K562 (cell line): ENCODE measurements around the gene MTTP. TPM values are rescaled to one million over a fixed set of nuclear protein-coding genes. Genes with fewer than 3 reads are reported as not detected.

ENCODE experiments used
- ATAC-seq: fragments of 200-7000 bp; cut with Tn5 transposase; 3 replicates; pipeline ENCODE4 v1.9.1; 2020; ENCODE audit warnings: moderate library complexity
- BruUV-seq: library from RNA; stranded (reverse); fragments of 400-500 nt; replicated peaks from 2 replicates; lab custom pipeline; 2021; lab: Mats Ljungman, UMichigan
- CTCF ChIA-PET: fragments of 300-600 bp; formaldehyde crosslinking; extraction: SDS; loops from one replicate; lab custom pipeline; 2021; ENCODE audit warnings: low intra/inter-chr PET ratio; lab: Yijun Ruan, JAX
- POLR2A ChIA-PET: fragments of 300-600, 350-650 bp; sonication (Branson Sonifier 250); formaldehyde crosslinking; extraction: SDS; loops from one replicate; lab custom pipeline; 2021; ENCODE audit warnings: antibody characterized with exemption, inconsistent platforms; lab: Yijun Ruan, JAX
- DNase-seq, 4 experiments: peaks; one replicate each; pipeline versions ENCODE4 v3.0.0 to v3.0.0-alpha.2; 2011 to 2018; ENCODE audit warnings: low spot score in 3 of 4, mixed read lengths in 3 of 4; ENCODE audit errors: extremely low read depth in 1 of 4
- FAIRE-seq: peaks from 2 replicates; lab custom pipeline; 2011; peaks lifted over from hg19 to GRCh38; lab: Jason Lieb, UNC
- H2AFZ ChIP-seq: 2 replicates; pipeline ENCODE4 v1.6.0; 2011; ENCODE audit warnings: low read depth, low read length, control low read depth, inconsistent platforms
- H3K27ac ChIP-seq: fragments of 200-600 bp; 3 replicates; pipeline ENCODE4 v1.8.0; 2011; ENCODE audit warnings: low read depth, mild to moderate bottlenecking, control low read depth, inconsistent platforms, low read length, moderate library complexity, mixed read lengths; ENCODE audit errors: extremely low read depth
- H3K27me3 ChIP-seq, 2 experiments: fragments of 300-600 bp in 1 of 2; 2 replicates in 1 of 2; 3 replicates in 1 of 2; pipeline versions ENCODE4 v1.6.0 to v1.8.0; 2011; ENCODE audit warnings: inconsistent platforms in 2 of 2, low read length in 2 of 2, mild to moderate bottlenecking in 1 of 2, mixed read lengths in 1 of 2, moderate library complexity in 1 of 2; ENCODE audit not compliant: control insufficient read depth in 2 of 2, insufficient read depth in 2 of 2
- H3K36me3 ChIP-seq: fragments of 300-600 bp; 3 replicates; pipeline ENCODE4 v1.8.0; 2011; ENCODE audit warnings: mild to moderate bottlenecking, low read length, inconsistent platforms; ENCODE audit not compliant: control insufficient read depth, insufficient read depth
- H3K4me1 ChIP-seq, 2 experiments: fragments of 200-600 bp in 1 of 2; replicated peaks in 1 of 2; 2 replicates in 1 of 2; 3 replicates in 1 of 2; pipeline versions ENCODE4 v1.5.1 to v1.8.0; 2011; ENCODE audit warnings: inconsistent platforms in 2 of 2, low read length in 2 of 2, mild to moderate bottlenecking in 1 of 2, mixed read lengths in 1 of 2, moderate library complexity in 1 of 2; ENCODE audit not compliant: control insufficient read depth in 2 of 2, insufficient read depth in 2 of 2
- H3K4me2 ChIP-seq: 2 replicates; pipeline ENCODE4 v1.6.1; 2011; ENCODE audit warnings: low read length, control low read depth, inconsistent platforms, mixed read lengths; ENCODE audit not compliant: insufficient read depth
- H3K4me3 ChIP-seq: fragments of 200-600 bp; sonication (generic), shearing (Covaris generic); 2 replicates; pipeline ENCODE4 v1.5.1; 2016; ENCODE audit warnings: control low read depth, inconsistent platforms
- H3K79me2 ChIP-seq: fragments of 200-600 bp; 3 replicates; pipeline ENCODE4 v1.8.0; 2011; ENCODE audit warnings: low read length, inconsistent platforms; ENCODE audit not compliant: control insufficient read depth, insufficient read depth
- H3K9ac ChIP-seq, 2 experiments: 2 replicates each; pipeline versions ENCODE4 v1.6.0 to v1.6.1; 2011; ENCODE audit warnings: low read depth in 2 of 2, low read length in 2 of 2, control low read depth in 1 of 2, inconsistent platforms in 1 of 2, mild to moderate bottlenecking in 1 of 2, mixed read lengths in 1 of 2; ENCODE audit not compliant: insufficient read depth in 1 of 2
- H3K9me1 ChIP-seq: one replicate; pipeline ENCODE4 v1.6.0; 2011; ENCODE audit warnings: inconsistent platforms, mild to moderate bottlenecking, low read length, moderate library complexity; ENCODE audit not compliant: control insufficient read depth, insufficient read depth
- H3K9me3 ChIP-seq: replicated peaks from 2 replicates; pipeline ENCODE4 v1.5.1; 2011; ENCODE audit warnings: low read depth, low read length, inconsistent platforms; ENCODE audit not compliant: control insufficient read depth, insufficient read depth
- H4K20me1 ChIP-seq: replicated peaks from 2 replicates; pipeline ENCODE4 v1.6.1; 2011; ENCODE audit warnings: low read length, inconsistent platforms, mixed read lengths; ENCODE audit not compliant: control insufficient read depth, insufficient read depth
- ATF4 ChIP-seq: fragments of 450-650 bp; formaldehyde crosslinking; IDR thresholded peaks from 2 replicates; pipeline ENCODE4 v1.4.0; 2022; ENCODE audit warnings: mild to moderate bottlenecking, moderate library complexity
- BRD9 ChIP-seq: fragments of 450-650 bp; IDR thresholded peaks from 2 replicates; pipeline ENCODE4 v1.6.1; 2018; ENCODE audit warnings: low read depth; ENCODE audit not compliant: partially characterized antibody
- CCNT2 ChIP-seq: IDR thresholded peaks from 2 replicates; pipeline ENCODE4 v1.6.1; 2011; ENCODE audit warnings: borderline replicate concordance, low read depth, mild to moderate bottlenecking, moderate library complexity, mixed read lengths, low read length; ENCODE audit not compliant: insufficient read length; ENCODE audit errors: extremely low read depth
- CEBPB ChIP-seq: fragments of 450-650 bp; IDR thresholded peaks from 2 replicates; pipeline ENCODE4 v1.6.1; 2016; ENCODE audit warnings: missing genetic modification characterization, missing compliant biosample characterization
- EP400 ChIP-seq: fragments of 450-650 bp; IDR thresholded peaks from 2 replicates; pipeline ENCODE4 v1.6.1; 2017; ENCODE audit warnings: antibody characterized with exemption, mild to moderate bottlenecking, moderate library complexity
- GATA2 ChIP-seq: sonication (generic); formaldehyde crosslinking; IDR thresholded peaks from 2 replicates; pipeline ENCODE4 v1.4.0; 2020; ENCODE audit warnings: mild to moderate bottlenecking, missing genetic modification reagents
- IRF1 ChIP-seq: sonication (generic); formaldehyde crosslinking; IDR thresholded peaks from 2 replicates; pipeline ENCODE4 v1.8.0; 2022; ENCODE audit warnings: missing genetic modification reagents, mild to moderate bottlenecking, borderline replicate concordance
- PBX2 ChIP-seq, 2 experiments: IDR thresholded peaks in 1 of 2; conservative IDR thresholded peaks in 1 of 2; 2 replicates each; pipeline ENCODE4 v1.6.1; 2016; ENCODE audit warnings: low read depth in 2 of 2, mild to moderate bottlenecking in 1 of 2, missing compliant biosample characterization in 1 of 2, missing genetic modification characterization in 1 of 2, moderate library complexity in 1 of 2
- PKNOX1 ChIP-seq: fragments of 450-650 bp; IDR thresholded peaks from 2 replicates; pipeline ENCODE4 v1.6.1; 2016
- STAT5B ChIP-seq: fragments of 250-450 bp; sonication (Bioruptor Pico); IDR thresholded peaks from 2 replicates; pipeline ENCODE4 v1.8.0; 2021; ENCODE audit warnings: mild to moderate bottlenecking, inconsistent platforms
- TRIM24 ChIP-seq, 2 experiments: fragments of 450-650 bp; IDR thresholded peaks; 2 replicates each; pipeline ENCODE4 v1.6.1; 2016
- ZNF280B ChIP-seq: fragments of 250-450 bp; sonication (Bioruptor Pico); IDR thresholded peaks from 2 replicates; pipeline ENCODE4 v1.5.1; 2021; ENCODE audit warnings: mild to moderate bottlenecking
- ZNF431 ChIP-seq: sonication (generic); formaldehyde crosslinking; IDR thresholded peaks from 2 replicates; pipeline ENCODE4 v1.8.0; 2022; ENCODE audit warnings: mild to moderate bottlenecking, missing genetic modification reagents
- ZNF699 ChIP-seq: fragments of 250-450 bp; sonication (Bioruptor Pico); IDR thresholded peaks from 2 replicates; pipeline ENCODE4 v1.8.0; 2021; ENCODE audit warnings: mild to moderate bottlenecking, moderate library complexity; ENCODE audit not compliant: insufficient replicate concordance
- WGBS: fragments of 100-300 bp; shearing (Covaris generic); methylation state at CpG from one replicate; pipeline ENCODE4 v1.1.6; 2016; ENCODE audit warnings: low coverage, mixed read lengths; ENCODE audit not compliant: insufficient coverage; ENCODE audit errors: missing lambda C conversion rate; 5-methylcytosine and 5-hydroxymethylcytosine counted together
- in situ Hi-C: fragments of 300-500 bp; cut with MboI; formaldehyde crosslinking; loops from 4 replicates; pipeline ENCODE4 v1.15.0; 2018; ENCODE audit warnings: inconsistent platforms, mixed read lengths
- intact Hi-C: fragments of 100-400 bp; cut with micrococcal nuclease; formaldehyde crosslinking; loops from 2 replicates; pipeline ENCODE4 v1.14.2; 2022
- polyA plus RNA-seq, 8 experiments: library from polyadenylated mRNA; depleted of rRNA in 4 of 8; stranded (reverse) in 5 of 8; unstranded in 3 of 8; fragments of >200 nt; fragmentation: Nextera tagmentation in 2 of 8; fragmentation: Illumina TruSeq in 1 of 8; extraction: Ambion mirVana in 2 of 8; extraction: Trizol in 1 of 8; gene quantifications; 2 replicates each; pipeline versions ENCODE4 v1.2.1 to v1.2.3, GENCODE V29; 2011 to 2014; ENCODE audit warnings: inconsistent platforms in 1 of 8, missing spikeins in 1 of 8
- total RNA-seq, 7 experiments: library from RNA; depleted of rRNA in 6 of 7; stranded (reverse); fragments of >200 nt in 6 of 7; fragmentation: Illumina TruSeq in 2 of 7; extraction: Trizol in 2 of 7; gene quantifications; 2 replicates each; pipeline versions ENCODE4 v1.2.1 to v1.2.3, GENCODE V29; 2011 to 2021; ENCODE audit warnings: low replicate concordance in 1 of 7

Gene MTTP
- total and polyA plus RNA-seq, 9 of the 15 experiments (the other 6 are each of a cell fraction or from before 2014, with no cell fraction given) = 0.01 to 0.29 (median 0.04) TPM; not detected in 2

GRCh38 chr4:99552872-99553271 is 21.8 kb upstream of the MTTP start:
- Histone ChIP-seq H3K79me2 (no peaks in the 10 kb centered on the region), H3K9ac (no peak overlapping the region), H3K36me3 (no peaks in the 10 kb centered on the region), H4K20me1 (no peaks in the 10 kb centered on the region), H3K4me1 (no peaks in the 10 kb centered on the region), H3K9me3 (no peaks in the 10 kb centered on the region), H3K4me3 (no peak overlapping the region), H3K27me3 (no peaks in the 10 kb centered on the region), H3K27ac (no peak overlapping the region), H2AFZ (no peak overlapping the region), H3K9me1 (no peaks in the 10 kb centered on the region), H3K4me2 (no peak overlapping the region)
- DNase-seq (no peak), ATAC-seq (0 out of 3 replicates have a peak, but pooled peaks have one; percentile 39), FAIRE-seq (no peak)
- no TSS peak for BruUV-seq
- POLR2A ChIA-PET = no interaction called here
- 91% methylated on average over 2 of the region's 2 CpGs for WGBS
- intact Hi-C loops (no loop called here), in situ Hi-C loops (no loop called here)
- CTCF ChIA-PET = no interaction called here
- peak; percentile 94 to 95 for TF ChIP-seq TRIM24 (IDR thresholded peaks at IDR 0.05)
- TF ChIP-seq STAT5B (CRISPR knock-in tag) = no peak
- TF ChIP-seq PBX2 (CRISPR knock-in tag; IDR thresholded peaks at IDR 0.05; ENCODE audit: low read depth) = no peak
- TF ChIP-seq PBX2 (tag; conservative IDR thresholded peaks at IDR 0.05; ENCODE audit: low read depth) = no peak
- TF ChIP-seq ZNF280B (CRISPR knock-in tag) = no peak
- no peak for TF ChIP-seq PKNOX1
- peak; percentile 50; the same call in 1 of the 2 replicates for TF ChIP-seq ATF4 (CRISPR knock-in tag)
- no peak for TF ChIP-seq IRF1 (CRISPR knock-in tag)
- TF ChIP-seq ZNF431 (CRISPR knock-in tag) = no peak
- no peak for TF ChIP-seq CCNT2
- TF ChIP-seq CEBPB = peak; percentile 75
- no peak for TF ChIP-seq GATA2 (CRISPR knock-in tag)
- TF ChIP-seq ZNF699 (CRISPR knock-in tag) = no peak
- TF ChIP-seq BRD9 = peak; percentile 30
- peak; percentile 39; the same call in 1 of the 2 replicates for TF ChIP-seq EP400
